HG02943 (cell line): ENCODE measurements around the gene CCDC40.

Experiments
- ATAC-seq: cut with Tn5 transposase; IDR thresholded peaks from one replicate; pipeline ENCODE4 v1.9.1; 2021; ENCODE audit warnings: mild to moderate bottlenecking, low read depth, moderate library complexity; ENCODE audit not compliant: unreplicated experiment

The CCDC40 gene

DNA sequence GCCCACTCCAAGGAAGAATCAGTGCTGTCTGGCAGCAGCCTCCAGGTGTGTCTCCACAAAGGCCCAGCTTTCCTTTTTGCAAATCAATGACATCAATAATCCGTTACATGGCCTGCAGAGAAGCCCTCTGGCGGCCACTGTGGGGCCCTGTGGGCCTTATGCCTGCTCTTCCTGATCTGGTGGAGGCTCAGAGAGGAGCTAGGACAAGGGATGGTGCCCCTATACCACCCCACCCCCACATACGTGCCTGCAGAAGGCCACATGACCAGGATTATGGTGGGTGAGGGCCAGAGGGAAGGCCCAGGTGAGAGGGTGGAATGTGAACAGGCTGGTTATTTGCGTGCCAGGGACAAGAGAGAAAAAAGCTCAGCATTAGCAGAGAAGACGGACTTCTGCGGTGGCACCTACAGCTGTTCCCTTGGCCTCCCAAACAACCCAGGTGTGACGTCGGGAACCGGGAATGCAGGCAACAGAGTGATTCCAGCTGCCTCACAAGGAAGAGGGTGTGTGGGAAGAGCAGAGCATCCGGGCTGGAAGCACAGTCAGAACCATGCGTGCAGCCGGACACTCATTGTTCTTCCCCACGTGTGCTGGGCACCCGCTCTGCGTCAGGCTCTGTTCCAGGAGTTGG, 88.0 kb downstream of the CCDC40 start:
- no peak for ATAC-seq

DNA sequence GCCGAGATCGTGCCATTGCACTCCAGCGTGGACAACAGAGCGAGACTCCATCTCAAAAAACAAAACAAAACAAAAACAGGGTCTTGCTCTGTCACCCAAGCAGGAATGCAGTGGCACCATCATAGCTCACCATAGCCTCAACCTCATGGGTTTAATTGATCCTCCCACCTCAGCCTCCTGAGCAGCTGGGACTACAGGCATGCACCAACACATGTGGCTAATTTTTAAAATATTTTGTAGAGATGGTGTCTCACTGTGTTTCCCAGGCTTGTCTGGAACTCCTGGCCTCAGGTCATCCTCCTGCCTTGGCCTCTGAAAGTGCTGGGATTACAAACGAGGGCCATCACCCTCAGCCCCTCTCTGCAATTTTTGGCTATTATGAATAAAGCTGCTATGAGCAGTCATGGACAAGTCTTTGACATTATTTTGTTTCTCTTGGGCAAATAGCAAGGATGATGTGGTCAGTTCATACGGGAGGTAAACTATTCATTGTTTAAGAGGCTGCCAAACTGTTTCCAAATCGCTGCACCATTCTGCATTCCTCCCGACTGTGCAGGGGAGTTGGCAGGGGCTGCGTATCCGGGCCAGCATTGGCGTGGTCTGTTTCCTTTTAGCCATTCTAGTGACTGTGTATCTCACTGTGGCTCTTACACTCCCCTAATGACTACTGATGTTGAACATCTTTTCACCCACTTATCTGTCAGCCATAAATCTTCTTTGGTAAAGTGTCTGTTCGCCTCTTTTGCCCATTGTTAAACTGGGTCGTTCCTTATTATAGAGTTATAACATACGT, 89.4 kb downstream of the CCDC40 start:
- no peak for ATAC-seq

DNA sequence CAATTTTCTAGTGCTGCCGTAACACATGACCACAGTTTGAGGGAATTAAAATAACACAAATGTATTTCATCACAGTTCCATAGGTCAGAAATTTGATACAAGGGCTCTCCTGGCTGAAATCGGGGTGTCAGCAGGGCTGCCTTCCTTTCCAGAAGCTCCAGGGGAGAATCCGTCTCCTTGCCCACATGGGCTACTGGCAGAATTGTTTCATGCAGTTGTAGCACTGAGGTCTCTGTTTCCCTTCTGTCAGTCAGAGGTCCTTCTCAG, 89.9 kb downstream of the CCDC40 start:
- ATAC-seq: no peak

GRCh38 chr17:80129006-80129565, 92.6 kb downstream of the CCDC40 start:
- no peak for ATAC-seq

- no peak for ATAC-seq
Observed at GRCh38 chr17:80130992-80131391, 94.5 kb downstream of the CCDC40 start.

DNA sequence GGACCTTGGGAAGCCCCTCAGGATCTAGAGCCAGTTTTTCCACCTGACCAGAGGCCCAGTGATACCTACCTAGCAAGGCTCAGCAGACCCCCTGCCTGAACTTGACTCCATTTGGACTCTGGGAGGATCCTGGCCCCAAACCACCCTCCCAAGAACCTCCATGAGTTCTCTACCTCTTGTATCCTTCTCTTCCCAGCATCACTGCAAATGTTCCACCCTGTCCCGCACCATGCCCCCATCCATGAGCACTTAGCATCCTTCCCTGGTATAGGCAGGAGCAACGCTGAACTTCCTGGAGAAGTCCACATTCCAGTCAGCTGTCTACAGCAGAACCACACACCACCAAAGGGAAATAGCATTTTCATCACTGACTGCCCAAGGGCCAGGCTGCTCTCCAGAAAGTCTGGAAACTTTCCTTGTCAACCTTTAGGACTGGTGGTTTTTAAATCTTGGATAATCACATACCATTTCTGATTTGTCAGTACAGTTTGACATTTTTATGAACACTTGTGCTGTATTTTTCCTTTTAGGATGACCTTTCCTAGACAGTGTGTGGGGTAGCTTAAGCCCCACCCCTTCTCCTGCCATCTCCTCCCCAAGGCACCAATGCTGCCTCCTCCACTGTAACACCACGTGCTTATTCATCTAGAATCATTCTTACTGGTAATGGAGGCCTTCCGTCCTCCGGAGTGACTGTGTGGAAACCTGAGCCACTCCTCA, 96.6 kb downstream of the CCDC40 start:
- ATAC-seq: no peak

- ATAC-seq: no peak
Observed at GRCh38 chr17:80133626-80133970, 97.2 kb downstream of the CCDC40 start.

DNA sequence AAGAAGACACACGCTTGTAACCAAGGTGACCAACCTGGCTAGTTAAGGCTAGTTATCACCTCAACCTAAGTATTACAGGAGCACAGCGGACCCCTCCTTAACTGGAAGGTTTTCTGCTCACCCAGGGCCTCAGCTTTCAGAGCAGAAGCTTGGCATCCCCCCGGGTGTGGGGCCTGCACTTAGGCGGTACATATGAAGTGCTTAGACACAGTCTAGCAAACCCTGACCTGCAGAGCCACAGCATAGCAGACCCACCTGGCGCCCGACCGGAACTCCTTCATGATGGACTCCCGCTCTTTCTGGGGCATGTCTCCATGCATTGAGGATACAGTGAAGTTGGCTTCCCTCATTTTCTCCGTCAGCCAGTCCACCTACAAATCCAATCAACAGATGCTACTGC, 100.7 kb downstream of the CCDC40 start:
- ATAC-seq: no peak

GRCh38 chr17:80138856-80139426, 102.5 kb downstream of the CCDC40 start:
- ATAC-seq: no peak

GRCh38 chr17:80141463-80142165, 105.2 kb downstream of the CCDC40 start:
- ATAC-seq: no peak

DNA sequence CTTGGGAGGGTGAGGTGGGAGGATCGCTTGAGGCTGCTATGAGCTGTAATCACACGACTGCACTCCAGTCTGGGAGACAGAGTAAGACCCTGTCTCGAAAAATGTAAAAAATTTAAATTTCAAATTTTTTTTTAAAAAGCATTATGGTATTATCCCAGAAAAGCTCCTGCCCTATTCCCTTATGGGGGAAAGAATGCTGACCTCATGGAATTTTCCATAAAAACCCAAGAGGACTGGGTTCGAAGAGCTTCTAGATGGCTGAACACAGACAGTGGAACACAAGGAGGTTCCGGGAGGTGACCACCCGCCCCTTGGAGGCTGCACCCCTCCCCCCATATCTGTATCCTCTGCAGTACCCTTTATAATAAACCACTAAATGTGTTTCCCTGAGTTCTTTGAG, 106.5 kb downstream of the CCDC40 start:
- ATAC-seq: no peak

DNA sequence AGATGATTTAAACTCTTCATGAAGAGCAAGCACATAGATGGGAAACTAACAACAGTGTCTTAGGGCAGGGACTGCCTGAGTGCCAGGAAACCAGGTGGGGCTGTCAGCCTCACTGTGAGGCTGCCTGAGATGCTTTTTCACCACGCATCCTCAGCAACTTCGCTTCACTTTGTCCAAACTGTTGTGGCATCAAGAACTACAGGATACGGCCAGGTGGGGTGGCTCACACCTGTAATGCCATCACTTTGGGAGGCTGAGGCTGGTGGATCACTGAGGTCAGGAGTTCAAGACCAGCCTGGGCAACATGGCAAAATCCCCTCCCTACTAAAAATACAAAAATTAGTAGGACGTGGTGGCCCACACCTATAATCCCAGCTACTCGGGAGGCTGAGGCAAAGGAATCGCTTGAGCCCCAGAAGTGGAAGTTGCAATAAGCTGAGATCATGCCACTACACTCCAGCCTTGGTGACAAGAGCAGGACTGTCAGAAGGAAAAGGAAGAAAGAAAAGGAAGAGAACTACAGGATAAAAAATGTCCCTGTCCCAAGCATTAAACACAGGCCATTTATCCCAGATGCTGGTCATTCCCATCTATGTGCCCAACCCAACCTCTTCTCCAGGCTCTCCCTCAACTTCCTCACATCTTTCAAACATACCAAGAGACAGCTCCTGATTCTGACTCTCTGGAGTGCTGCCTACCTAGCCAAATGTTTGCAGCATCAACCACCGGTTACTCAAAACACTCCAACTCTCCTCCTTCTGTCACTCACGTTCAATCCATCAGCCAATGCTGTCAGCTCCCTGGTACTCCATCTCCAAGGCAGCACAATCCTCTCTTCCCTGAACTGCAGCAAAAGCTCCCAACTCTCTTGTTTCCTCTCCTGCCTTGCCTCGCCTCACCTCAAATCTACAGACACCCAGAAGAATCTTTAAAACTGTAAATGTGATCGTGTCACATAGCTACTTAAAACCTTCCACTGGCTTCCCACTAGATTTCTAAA, 108.9 kb downstream of the CCDC40 start:
- no peak for ATAC-seq

DNA sequence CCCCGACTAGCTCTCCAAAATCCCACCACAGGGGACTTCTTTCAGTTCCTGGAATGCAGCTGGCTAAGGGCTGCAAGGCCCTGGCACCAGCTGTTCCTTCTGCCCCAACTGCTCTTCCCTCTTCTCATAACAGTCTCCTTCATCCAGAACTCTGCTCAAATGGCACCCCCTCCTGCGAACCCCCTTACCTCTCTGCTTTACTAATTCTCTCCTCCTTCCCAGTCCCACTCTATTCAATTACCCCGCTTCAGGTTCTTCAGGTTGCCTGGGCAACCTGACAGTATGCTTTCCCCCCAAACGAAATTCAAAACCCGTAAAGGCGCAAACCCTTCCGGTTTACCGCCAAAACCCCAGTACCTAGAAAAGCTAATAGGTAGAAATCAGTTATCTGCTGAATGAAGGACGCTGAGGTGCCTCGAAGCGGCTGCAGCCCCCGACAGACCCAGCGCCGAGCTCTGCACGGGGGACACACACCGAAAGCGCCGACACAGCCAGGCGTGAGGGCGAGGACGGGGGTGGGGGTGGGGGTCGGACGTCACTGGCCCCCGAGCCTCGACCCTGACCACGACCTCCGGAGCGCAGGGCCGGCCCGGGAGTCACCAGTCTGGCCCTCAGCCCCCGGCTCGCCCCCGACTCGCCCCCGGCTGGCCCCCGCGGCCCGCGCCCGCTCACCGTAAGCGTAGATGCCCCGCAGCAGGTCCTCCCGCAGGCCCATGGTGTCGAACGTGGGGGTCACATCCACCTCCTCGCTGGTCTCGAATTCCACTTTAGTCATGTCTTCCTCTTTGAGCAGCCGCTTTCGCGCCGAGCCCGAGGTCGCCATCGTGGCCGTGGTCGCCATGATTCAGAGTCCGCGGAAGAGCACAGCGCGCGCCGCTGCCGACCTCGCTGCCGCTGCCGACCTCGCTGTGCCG, 109.9 kb downstream of the CCDC40 start:
- ATAC-seq: peak; percentile 33

- peak; percentile 79 for ATAC-seq
Observed at GRCh38 chr17:80147035-80147822, 110.8 kb downstream of the CCDC40 start, which contains the start of gene EIF4A3. EIF4A3 (minus strand) TSS chr17:80147128; CDS start chr17:80146961, 167 bp downstream.
